Stimulated activated CD8-positive, alpha-beta memory T cell treated with anti-CD3 and anti-CD28 coated beads, Interleukin-15, amount 100 ng/mL, for 24 hours (primary cell): Measurements from ENCODE around the gene USP40.

Source experiments
- DNase-seq: peaks from one replicate; pipeline ENCODE4 v3.0.0-alpha.2; 2020; ENCODE audit warnings: low read depth

USP40 gene

DNA sequence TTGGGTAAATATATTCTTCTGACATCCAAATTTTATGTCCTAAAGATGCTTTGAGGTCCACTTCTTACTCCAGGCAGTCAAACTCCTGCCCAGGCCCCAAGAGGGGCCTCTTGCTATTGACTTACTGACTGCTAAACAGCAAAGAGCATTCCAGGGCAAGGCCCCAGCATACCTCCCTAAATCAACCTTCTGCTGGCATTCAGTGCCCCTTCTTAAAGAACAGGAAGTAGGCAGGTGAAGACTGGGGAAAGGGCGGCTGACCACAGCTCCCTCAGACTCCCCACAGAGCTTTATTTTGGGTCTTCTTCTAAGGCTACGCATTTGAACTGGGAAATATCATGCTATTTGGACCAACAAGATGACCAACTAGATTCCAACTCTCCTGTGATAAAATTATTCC lies 68.9 kb downstream of the USP40 start:
- no peak for DNase-seq

GRCh38 chr2:233495503-233496496 lies 70.8 kb downstream of the USP40 start:
- DNase-seq = no peak

DNA sequence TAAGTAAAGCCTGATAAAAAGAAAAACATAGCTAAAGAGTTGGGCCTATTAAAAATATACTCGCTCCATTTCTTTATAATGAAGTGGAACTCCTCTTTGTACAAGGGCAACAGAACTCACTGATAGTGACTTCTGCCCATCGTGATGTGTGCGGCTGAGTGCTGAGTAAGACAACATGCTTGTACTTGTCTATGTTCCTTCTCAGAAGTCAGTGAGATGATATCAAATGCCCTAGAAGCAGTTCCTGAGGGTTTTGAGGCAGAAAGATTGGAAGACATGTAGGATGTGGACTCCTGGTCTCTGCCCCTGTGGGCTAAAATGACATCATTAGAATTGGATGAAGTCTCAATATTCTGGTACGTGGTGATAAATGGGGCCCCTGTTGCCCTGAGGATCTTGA lies 73.8 kb downstream of the USP40 start:
- DNase-seq = no peak

DNA sequence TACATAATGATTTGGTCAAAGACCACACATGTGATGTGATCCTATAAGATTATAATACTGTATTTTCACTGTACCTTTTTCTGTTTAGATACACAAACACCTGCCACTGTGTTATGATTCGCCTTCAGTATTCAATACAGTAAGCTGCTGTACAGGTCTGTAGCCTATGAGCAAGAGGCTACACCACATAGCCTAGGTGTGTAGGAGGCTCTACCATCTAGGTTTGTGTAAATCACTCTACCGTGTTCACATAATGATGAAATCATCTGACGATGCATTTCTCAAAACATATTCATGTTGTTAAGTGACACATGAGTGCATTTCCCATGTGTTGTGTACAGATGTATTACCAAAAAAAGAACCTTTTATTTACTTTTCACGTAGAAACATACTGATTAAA lies 74.5 kb downstream of the USP40 start:
- DNase-seq = no peak

DNA sequence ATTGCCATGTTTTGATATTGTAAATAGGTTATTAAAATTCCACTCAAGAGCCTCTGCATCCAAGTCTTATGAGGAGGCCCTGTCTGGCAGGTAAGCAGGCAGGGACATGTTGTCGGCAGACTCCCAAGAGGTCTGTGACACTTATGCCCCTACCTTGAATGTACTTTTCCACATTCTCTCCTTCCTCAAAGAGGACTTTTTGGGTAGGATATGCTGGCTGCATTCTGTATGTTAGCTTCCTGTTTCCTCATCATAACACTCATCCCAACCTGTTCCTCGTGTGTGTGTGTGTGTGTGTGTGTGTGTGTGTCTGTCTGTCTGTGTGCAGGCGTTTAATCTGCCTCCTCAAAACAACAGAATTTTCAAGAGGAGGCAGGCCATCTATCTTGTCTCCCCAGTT lies 75.3 kb downstream of the USP40 start:
- DNase-seq = no peak

GRCh38 chr2:233490831-233491230 lies 75.8 kb downstream of the USP40 start:
- DNase-seq = no peak

- DNase-seq = no peak
Measured at GRCh38 chr2:233489666-233490065, 76.9 kb downstream of the USP40 start.

DNA sequence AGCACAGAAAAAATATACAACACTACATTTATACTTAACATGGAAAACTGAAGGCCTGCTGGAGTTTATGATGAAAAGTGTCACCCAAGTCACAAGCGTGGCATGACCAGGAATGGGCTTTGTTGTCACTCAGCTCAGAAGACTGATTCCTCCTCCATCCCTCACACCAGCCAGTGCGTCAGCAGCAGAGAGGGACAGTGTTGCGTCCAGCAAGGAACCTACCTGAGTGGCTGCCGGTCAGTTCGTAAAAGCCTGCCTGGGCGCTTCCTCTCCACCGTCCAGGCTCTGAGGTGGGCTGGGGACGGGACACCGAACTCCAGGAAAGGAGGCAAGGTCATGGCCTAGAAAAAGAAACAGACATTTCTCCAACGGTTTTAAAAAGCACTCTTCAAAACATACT lies 77.4 kb downstream of the USP40 start:
- no peak for DNase-seq

GRCh38 chr2:233487748-233488345 lies 78.7 kb downstream of the USP40 start:
- no peak for DNase-seq

DNA sequence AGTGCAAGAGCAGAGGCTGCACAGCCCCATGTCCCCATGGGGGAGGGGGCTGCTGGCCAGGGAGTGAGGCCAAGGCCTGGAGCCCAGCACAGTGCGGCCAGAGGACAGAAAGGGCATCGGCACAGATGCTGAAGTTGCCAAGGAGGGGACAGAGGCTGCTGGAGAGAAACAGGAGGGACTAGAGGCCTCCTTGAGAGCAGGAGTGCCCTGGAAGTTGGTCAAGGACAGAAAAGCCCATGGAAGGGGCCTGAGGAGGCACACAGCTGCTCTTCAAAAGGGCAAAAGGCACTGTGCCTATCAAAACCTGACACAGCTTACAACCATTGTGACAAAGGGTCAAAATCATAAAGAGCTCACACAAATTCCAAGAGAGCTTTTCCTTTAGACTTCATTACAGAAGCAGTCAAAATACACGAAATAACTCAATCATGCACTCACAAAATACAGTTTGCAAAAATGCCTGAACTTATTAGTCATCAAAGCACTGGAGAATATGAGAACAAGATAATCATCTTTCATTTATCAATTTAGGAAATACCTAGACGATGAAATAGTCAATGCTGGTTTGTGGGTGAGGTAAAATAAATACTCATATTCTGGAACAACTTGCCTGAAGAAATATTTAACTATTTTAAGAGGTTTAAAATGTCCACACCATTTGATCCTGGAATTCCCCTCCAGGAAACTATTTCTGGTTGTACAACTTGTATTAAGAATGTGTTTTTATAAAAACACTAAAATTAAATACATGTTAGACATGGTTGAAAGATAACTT lies 79.6 kb downstream of the USP40 start:
- DNase-seq = no peak

DNA sequence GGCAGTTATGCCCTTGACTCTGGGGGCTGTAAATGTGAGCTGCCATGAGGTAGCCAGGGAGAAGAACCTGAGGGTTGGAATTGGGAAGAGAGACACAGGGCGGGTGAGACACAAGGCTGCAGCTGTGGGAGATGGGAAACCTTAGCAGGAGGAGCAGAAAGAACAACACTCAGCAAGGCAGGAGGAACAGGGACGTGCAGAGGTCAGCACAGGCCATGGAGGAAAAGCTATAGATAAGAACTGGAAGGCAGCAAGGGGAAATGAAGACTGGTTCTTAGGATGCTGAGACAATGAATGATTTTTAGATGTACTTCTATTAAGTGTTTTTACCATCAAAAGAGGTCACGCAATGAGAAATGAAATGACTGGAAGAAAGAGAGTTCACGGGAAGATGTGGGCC lies 80.2 kb downstream of the USP40 start:
- DNase-seq = no peak

DNA sequence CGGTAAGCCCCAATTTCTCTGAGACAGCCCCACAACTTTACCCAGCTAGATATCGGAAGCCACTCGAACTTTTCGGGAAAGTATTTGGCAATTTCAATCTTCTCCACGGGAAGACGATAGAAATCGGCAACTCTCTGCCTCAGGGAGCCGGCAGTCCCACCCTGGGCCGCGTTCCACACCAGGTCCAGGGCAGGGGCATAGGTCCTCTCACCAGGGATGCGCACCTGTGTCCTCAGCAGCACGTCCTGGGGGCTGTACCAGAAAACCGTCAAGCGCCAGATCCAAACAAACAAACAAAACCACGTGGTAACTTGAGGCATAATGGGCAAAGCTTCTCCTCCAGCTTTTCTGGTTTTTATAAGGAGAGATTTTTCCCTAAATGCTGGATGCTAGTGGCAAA lies 80.9 kb downstream of the USP40 start:
- no peak for DNase-seq

DNA sequence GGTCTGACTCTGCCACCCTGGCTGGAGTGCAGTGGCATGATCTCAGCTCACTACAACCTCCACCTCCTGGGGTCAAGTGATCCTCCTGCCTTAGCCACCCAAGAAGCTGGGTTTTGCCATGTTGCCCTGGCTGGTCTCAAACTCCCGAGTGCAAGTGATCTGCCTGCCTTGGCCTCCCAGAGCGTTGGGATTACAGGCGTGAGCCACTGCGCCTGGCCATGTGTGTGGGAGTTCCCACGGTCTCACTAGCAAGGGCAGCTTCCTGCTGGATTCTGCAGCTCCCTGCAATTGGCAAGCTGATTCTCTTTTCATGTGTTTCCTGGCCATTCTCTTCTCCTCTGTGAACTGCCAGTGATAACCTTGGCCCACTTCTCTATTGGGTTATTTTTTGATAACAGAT lies 84.0 kb downstream of the USP40 start:
- no peak for DNase-seq

DNA sequence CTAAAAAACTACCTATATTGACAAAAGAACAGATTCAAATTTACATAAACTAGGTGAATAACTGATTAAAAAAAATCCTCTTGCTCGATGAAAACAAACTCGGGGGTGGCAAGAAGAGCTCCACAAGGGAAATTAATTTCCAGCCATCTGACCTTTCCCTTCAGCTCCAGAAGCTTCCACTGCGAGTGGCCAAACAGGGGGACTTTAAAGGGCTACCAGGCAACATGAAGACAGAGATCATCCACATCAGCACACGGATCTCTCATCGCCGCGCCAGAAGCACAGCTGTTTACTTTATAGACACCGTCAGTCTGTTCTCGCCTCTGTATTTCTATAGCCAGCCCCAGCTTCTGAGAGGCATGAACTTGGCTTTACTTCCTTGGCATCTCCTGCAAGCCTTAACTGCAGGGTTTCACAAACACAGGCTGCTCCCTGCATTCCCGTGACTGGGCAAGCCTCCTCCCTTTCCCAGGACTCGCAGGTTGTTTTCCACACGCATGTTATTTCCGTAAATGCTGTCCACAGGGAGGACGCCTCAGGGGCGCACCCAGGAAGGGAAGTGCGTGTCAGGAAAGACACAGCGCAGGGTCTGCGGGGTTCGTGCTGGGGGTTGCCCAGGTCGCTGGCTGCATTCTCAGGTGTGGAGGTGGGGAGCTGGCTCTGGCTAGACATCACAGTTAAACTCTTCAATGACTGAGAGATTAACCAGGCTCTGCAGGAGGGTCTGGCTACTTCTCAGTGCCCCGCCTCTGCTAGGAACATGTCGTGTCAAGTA lies 85.0 kb downstream of the USP40 start:
- no peak for DNase-seq

DNA sequence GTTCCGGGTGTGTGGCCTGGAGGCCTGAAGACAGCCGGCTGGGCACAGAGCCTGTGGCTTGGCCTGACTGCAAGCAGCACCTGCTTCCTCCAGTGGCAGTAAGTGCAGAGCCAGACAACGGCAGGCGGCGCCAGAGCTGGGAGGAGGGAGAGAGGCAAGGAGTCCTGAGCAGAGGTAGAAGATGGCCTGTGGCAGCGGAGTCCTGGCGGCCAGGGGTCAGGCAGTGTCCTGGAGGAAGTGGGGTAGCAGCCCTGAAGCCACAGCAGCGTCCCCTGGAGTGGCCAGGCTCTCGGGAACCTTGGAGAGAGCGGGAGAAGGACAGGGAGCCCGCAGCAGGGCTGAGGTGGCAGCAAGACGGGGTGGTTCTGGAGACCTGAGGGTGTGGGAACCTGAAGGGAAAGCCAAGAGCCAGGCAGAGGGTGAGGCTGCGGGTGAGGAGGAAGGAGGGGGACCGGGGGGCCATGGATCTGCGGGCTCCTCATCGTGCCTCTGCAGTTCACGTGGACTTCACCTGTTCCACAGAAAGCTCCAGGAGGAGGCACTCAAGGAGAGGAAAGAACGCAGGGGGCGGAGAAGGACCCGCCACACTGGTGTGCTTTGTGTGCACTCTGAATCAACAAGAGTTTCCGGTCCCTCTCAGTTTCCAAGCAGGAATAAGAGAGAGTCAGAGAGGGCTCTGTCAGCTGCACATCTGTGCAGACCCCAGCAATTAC lies 85.9 kb downstream of the USP40 start:
- no peak for DNase-seq

DNA sequence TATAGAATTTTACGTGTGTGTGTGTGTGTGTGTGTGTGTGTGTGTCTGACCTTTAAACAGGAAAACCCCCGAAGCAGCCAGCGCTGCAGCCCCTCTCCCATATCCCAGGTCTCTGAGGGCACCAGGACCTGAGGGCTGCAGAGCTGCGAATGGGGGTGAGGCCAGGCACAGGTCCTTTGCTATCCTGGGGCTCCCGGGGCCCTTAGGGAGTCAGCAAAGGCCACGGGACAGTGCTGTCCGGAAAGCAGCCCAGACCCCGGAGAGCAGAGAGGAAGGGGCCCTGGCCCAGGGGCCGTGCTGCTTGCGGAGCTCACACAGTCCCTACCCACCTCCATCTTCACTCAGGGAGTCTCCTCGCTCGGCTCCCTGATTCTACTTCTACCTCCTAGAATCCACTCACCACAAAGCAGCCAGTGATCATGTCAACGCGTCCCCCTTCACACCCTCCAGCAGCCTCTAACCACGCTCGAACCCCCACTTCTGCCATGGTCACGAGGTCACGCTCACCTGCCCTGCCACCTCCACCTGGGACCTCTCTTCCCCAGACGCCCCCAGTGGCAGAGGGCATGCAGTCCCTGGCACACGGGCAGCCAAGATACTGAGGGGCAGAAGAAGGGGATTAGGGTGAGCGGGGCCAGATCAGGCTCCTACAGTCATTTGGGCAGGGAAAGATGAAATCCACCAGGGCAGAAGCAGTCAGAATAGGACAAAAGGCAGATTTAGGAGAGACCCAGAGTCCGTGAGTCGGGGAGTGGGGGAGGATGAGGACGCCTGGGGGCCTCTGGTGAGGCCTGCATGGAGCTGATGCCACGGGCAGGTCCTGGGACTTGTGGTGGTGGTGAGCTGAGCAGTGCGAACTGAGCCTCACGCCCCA lies 86.7 kb downstream of the USP40 start:
- DNase-seq = no peak

GRCh38 chr2:233477548-233478433 lies 88.8 kb downstream of the USP40 start:
- DNase-seq = no peak

GRCh38 chr2:233476651-233477547 lies 89.7 kb downstream of the USP40 start:
- DNase-seq = no peak
